Measurements from ENCODE around the gene NTSR1.

Gene NTSR1

DNA sequence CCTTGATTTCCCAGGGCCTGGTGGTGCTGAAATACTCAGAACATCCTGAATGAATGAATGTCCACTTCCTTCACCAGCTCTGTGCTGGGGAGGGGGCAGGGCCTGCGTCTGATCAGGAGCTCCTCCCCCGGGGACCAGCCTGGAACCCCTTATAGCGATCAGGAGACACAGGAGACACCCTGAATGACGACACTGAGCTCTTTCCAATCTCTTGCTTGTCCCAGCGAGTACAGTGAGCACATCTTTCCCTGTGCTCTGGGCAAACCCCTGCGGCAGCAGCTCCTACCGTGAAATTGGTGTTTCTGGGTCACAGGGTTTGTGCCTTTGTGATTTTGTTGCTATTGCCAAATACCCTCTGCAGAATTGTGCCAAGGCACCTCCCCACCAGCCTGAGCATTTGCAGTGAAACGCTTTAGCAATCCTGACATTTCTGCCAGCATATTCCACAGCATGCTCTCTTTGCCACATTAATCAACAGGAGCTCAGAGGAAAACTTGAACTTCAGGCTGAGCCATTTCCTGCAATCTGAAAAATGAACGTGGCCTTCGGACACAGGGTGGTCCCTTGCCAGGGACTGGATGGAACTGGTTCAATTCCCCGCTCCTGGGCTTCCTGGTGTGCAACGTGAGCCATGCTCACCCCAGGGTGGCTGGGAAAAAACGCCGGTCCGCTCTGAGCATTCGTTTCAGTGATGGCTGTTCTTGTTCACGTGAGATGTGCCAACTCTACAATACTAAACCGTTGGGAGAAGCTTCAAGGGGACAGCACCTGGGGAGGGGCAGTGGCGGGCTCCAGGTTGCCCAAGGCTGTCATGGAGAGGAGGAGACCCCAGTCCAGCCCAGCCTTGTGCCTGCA lies 64.6 kb downstream of the NTSR1 start:
- no peak overlapping the region for H2AFZ ChIP-seq (ENCODE audit: low read depth, low read length)
- H3K4me2 ChIP-seq (ENCODE audit: low read length): no peak overlapping the region
- no peaks in the 10 kb centered on the region for H3K9me3 ChIP-seq (ENCODE audit: insufficient read depth, low read length)
- no peak overlapping the region for H3K9ac ChIP-seq (ENCODE audit: low read length)
- no peaks in the 10 kb centered on the region for H3K79me2 ChIP-seq (ENCODE audit: low read length)
- H3K27me3 ChIP-seq (ENCODE audit: low read depth, low read length): peaks cover 11% of the 10 kb centered on the region
- H3K4me1 ChIP-seq (ENCODE audit: low read length): peaks cover 9% of the 10 kb centered on the region
- H3K27ac ChIP-seq (ENCODE audit: low read length): no peak overlapping the region
- H3K36me3 ChIP-seq (replicated peaks; ENCODE audit: low read depth, low read length): no peaks in the 10 kb centered on the region
- no peaks in the 10 kb centered on the region for H4K20me1 ChIP-seq (ENCODE audit: insufficient read depth, low read length)
- TF ChIP-seq EZH2phosphoT487 (IDR thresholded peaks at IDR 0.05; ENCODE audit: low read depth): no peak
- TF ChIP-seq, protein P1, sequence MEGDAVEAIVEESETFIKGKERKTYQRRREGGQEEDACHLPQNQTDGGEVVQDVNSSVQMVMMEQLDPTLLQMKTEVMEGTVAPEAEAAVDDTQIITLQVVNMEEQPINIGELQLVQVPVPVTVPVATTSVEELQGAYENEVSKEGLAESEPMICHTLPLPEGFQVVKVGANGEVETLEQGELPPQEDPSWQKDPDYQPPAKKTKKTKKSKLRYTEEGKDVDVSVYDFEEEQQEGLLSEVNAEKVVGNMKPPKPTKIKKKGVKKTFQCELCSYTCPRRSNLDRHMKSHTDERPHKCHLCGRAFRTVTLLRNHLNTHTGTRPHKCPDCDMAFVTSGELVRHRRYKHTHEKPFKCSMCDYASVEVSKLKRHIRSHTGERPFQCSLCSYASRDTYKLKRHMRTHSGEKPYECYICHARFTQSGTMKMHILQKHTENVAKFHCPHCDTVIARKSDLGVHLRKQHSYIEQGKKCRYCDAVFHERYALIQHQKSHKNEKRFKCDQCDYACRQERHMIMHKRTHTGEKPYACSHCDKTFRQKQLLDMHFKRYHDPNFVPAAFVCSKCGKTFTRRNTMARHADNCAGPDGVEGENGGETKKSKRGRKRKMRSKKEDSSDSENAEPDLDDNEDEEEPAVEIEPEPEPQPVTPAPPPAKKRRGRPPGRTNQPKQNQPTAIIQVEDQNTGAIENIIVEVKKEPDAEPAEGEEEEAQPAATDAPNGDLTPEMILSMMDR (IDR thresholded peaks at IDR 0.05; ENCODE audit: low read depth, low read length): no peak
- no peak overlapping the region for H3K4me3 ChIP-seq (ENCODE audit: low read length)

DNA sequence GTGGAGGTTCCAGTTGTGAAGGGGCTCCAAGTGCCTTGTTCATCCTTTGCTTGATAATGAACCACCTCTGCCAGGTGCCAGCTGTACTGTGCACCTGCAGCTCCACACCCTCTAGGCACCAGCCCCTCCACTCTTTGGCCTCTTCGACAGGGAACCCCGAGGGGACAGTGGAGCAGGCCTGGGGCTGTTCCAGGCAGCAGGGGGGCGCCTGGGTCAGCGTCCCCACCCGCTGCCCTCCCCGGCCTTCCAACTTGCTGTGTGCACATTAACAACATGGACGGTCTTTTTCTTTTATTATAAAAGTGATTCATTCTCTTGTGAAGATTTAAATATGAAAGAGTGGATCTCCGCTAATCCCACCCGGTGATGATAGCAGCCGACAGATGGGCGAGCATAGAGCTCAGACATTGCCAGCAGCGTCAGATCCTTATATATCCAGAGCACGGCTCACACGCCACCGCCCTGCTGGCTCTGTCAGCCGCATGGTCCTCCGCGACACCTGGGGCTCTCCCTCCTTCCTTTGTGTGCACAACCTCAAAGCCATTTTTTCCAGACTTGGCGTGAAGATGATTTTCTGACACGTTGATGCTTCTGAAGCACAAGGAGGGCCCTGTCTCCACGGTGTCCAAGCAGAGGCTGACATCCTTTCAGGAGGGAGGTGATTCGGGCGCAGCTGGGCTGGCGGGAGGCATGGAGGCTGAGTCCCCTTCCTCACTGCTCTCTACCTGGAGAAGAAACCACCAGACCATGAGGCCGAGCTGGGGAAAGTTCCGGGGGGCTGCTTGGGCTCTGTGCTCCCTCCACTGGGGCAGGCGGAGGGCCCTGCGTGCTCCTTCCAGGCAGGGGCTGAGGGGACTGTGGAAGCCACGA lies 65.4 kb downstream of the NTSR1 start:
- Histone ChIP-seq H4K20me1 (ENCODE audit: insufficient read depth, low read length) (no peaks in the 10 kb centered on the region), H3K9ac (ENCODE audit: low read length) (no peak overlapping the region), H3K79me2 (ENCODE audit: low read length) (no peaks in the 10 kb centered on the region), H3K27me3 (ENCODE audit: low read depth, low read length) (peaks cover 11% of the 10 kb centered on the region), H3K4me1 (ENCODE audit: low read length) (peaks cover 9% of the 10 kb centered on the region), H3K36me3 (replicated peaks; ENCODE audit: low read depth, low read length) (no peaks in the 10 kb centered on the region), H3K4me2 (ENCODE audit: low read length) (no peak overlapping the region), H3K9me3 (ENCODE audit: insufficient read depth, low read length) (no peaks in the 10 kb centered on the region), H2AFZ (ENCODE audit: low read depth, low read length) (no peak overlapping the region), H3K4me3 (ENCODE audit: low read length) (no peak overlapping the region), H3K27ac (ENCODE audit: low read length) (no peak overlapping the region)
- TF ChIP-seq EZH2phosphoT487 (IDR thresholded peaks at IDR 0.05; ENCODE audit: low read depth): no peak
- TF ChIP-seq, protein P1 (IDR thresholded peaks at IDR 0.05; ENCODE audit: low read depth, low read length): no peak

DNA sequence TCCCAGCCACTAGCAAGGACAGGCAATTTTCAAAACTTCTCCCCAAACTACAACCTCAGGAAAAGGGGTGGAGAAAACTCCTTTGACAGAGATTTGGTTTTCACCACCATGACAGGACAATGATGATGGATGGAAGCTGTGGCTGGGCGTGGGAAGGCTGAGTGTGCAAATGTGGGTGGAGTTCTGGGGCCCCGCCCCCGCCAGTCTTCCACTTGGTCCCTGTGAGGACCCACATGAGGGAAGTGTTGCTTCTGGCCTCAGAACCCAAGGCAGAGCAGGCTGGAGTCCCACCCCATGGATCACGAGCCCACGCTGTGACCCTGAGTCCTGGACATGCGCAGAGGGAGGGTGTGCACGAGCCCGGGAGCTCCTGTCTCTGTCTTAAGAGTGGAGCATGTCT lies 66.1 kb downstream of the NTSR1 start:
- Histone ChIP-seq H4K20me1 (ENCODE audit: insufficient read depth, low read length) (no peaks in the 10 kb centered on the region), H3K4me1 (ENCODE audit: low read length) (peaks cover 9% of the 10 kb centered on the region), H3K9me3 (ENCODE audit: insufficient read depth, low read length) (no peaks in the 10 kb centered on the region), H3K27me3 (ENCODE audit: low read depth, low read length) (peaks cover 11% of the 10 kb centered on the region), H3K4me3 (ENCODE audit: low read length) (no peak overlapping the region), H3K36me3 (replicated peaks; ENCODE audit: low read depth, low read length) (no peaks in the 10 kb centered on the region), H3K4me2 (ENCODE audit: low read length) (no peak overlapping the region), H2AFZ (ENCODE audit: low read depth, low read length) (no peak overlapping the region), H3K79me2 (ENCODE audit: low read length) (no peaks in the 10 kb centered on the region), H3K27ac (ENCODE audit: low read length) (no peak overlapping the region), H3K9ac (ENCODE audit: low read length) (no peak overlapping the region)
- no peak for TF ChIP-seq EZH2phosphoT487 (IDR thresholded peaks at IDR 0.05; ENCODE audit: low read depth)
- TF ChIP-seq, protein P1 (IDR thresholded peaks at IDR 0.05; ENCODE audit: low read depth, low read length): no peak

DNA sequence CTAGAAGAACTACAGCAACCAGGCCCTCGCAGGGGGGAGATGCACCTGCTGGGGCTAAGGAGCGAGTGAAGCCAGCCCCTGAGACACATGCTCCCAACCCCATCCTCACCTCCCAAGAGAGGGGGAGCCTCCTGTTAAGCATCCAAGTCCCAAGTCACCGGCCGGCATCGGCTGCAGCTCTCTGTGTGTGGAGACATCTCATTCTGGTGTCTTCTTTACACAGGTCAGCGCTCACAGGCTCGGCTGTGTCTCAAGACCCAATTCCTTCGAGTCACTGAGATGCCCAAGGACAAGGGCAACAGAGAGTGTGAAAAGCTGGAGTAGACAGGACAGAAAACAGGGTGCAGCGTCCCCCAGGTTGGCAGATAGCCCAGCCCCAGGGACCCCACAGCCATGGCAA lies 66.6 kb downstream of the NTSR1 start:
- Histone ChIP-seq H2AFZ (ENCODE audit: low read depth, low read length) (no peak overlapping the region), H3K79me2 (ENCODE audit: low read length) (no peaks in the 10 kb centered on the region), H3K9me3 (ENCODE audit: insufficient read depth, low read length) (no peaks in the 10 kb centered on the region), H3K4me3 (ENCODE audit: low read length) (no peak overlapping the region), H3K36me3 (replicated peaks; ENCODE audit: low read depth, low read length) (no peaks in the 10 kb centered on the region), H3K4me1 (ENCODE audit: low read length) (peaks cover 9% of the 10 kb centered on the region), H3K9ac (ENCODE audit: low read length) (no peak overlapping the region), H3K4me2 (ENCODE audit: low read length) (no peak overlapping the region), H3K27ac (ENCODE audit: low read length) (no peak overlapping the region), H3K27me3 (ENCODE audit: low read depth, low read length) (peaks cover 11% of the 10 kb centered on the region), H4K20me1 (ENCODE audit: insufficient read depth, low read length) (no peaks in the 10 kb centered on the region)
- TF ChIP-seq, protein P1 (IDR thresholded peaks at IDR 0.05; ENCODE audit: low read depth, low read length): no peak
- no peak for TF ChIP-seq EZH2phosphoT487 (IDR thresholded peaks at IDR 0.05; ENCODE audit: low read depth)

Data from OCI-LY3 (cell line).